HEK293 (cell line): Measurements from ENCODE around the gene NUDT3.
A peak's percentile ranks its signal among the peaks of the same experiment; 100 is the strongest.
"Not testable (repeated sequence)": the region's sequence is repeated elsewhere in the genome, so short reads cannot be mapped to it uniquely, and the experiment has no call there.

Experiments
- CTCF ChIA-PET: fragments of 350-600 bp; formaldehyde crosslinking; extraction: SDS; loops from one replicate; lab custom pipeline; 2021; ENCODE audit warnings: antibody characterized with exemption; lab: Yijun Ruan, JAX
- POLR2A ChIA-PET: fragments of 300-600 bp; formaldehyde crosslinking; extraction: SDS; loops from one replicate; lab custom pipeline; 2020; ENCODE audit warnings: antibody characterized with exemption, inconsistent platforms; lab: Yijun Ruan, JAX
- H3K27ac ChIP-seq: fragments of 200-500 bp; sonication (Bioruptor generic); 2 replicates; pipeline ENCODE4 v1.5.1; 2014; ENCODE audit warnings: low read depth, low read length, control low read depth, inconsistent platforms; ENCODE audit errors: extremely low read depth
- H3K36me3 ChIP-seq, 2 experiments: fragments of 200-500 bp in 1 of 2; sonication (Bioruptor generic) in 1 of 2; 1 replicate in 1 of 2; 2 replicates in 1 of 2; pipeline ENCODE4 v1.5.1; 2014 to 2017; ENCODE audit warnings: inconsistent platforms in 2 of 2, low read length in 2 of 2; ENCODE audit not compliant: control insufficient read depth in 2 of 2, insufficient read depth in 1 of 2
- H3K4me1 ChIP-seq: fragments of 200-500 bp; sonication (Bioruptor generic); 2 replicates; pipeline ENCODE4 v1.5.1; 2014; ENCODE audit warnings: mild to moderate bottlenecking, low read length, inconsistent platforms; ENCODE audit not compliant: control insufficient read depth, insufficient read depth
- H3K4me3 ChIP-seq: 2 replicates; pipeline ENCODE4 v1.5.1; 2011; ENCODE audit warnings: low read depth, mild to moderate bottlenecking, control low read depth, low read length, moderate library complexity
- H3K9me3 ChIP-seq: fragments of 200-500 bp; sonication (Bioruptor generic); 2 replicates; pipeline ENCODE4 v1.5.1; 2014; ENCODE audit warnings: low read depth, low read length, inconsistent platforms; ENCODE audit not compliant: control insufficient read depth, insufficient read depth
- FEZF1 ChIP-seq: fragments of 450-650 bp; formaldehyde crosslinking; IDR thresholded peaks from 2 replicates; pipeline ENCODE4 v1.5.1; 2016; ENCODE audit warnings: missing biosample characterization, missing genetic modification characterization
- GLI4 ChIP-seq: fragments of 450-650 bp; formaldehyde crosslinking; IDR thresholded peaks from 2 replicates; pipeline ENCODE4 v1.5.1; 2016; ENCODE audit warnings: missing biosample characterization, missing genetic modification characterization
- GLIS1 ChIP-seq: fragments of 450-650 bp; formaldehyde crosslinking; IDR thresholded peaks from 2 replicates; pipeline ENCODE4 v1.5.1; 2016; ENCODE audit warnings: missing biosample characterization, missing genetic modification characterization
- HOXA7 ChIP-seq: sonication (generic); formaldehyde crosslinking; IDR thresholded peaks from 2 replicates; pipeline ENCODE4 v1.8.1; 2022; ENCODE audit warnings: missing genetic modification reagents, borderline replicate concordance
- KLF1 ChIP-seq: fragments of 450-650 bp; formaldehyde crosslinking; IDR thresholded peaks from 2 replicates; pipeline ENCODE4 v1.5.1; 2016; ENCODE audit warnings: missing biosample characterization, missing genetic modification characterization
- SP2 ChIP-seq: fragments of 450-650 bp; formaldehyde crosslinking; IDR thresholded peaks from 2 replicates; pipeline ENCODE4 v1.5.1; 2016; ENCODE audit warnings: missing biosample characterization, missing genetic modification characterization
- ZEB2 ChIP-seq: fragments of 450-650 bp; formaldehyde crosslinking; IDR thresholded peaks from 2 replicates; pipeline ENCODE4 v1.5.1; 2016; ENCODE audit warnings: missing biosample characterization, missing genetic modification characterization
- ZFP3 ChIP-seq: fragments of 450-650 bp; formaldehyde crosslinking; IDR thresholded peaks from 2 replicates; pipeline ENCODE4 v1.5.1; 2016; ENCODE audit warnings: low read depth, missing biosample characterization, missing genetic modification characterization
- ZFP37 ChIP-seq: fragments of 450-650 bp; formaldehyde crosslinking; IDR thresholded peaks from 2 replicates; pipeline ENCODE4 v1.5.1; 2016; ENCODE audit warnings: missing biosample characterization, missing genetic modification characterization
- ZIC2 ChIP-seq: fragments of 450-650 bp; formaldehyde crosslinking; IDR thresholded peaks from 2 replicates; pipeline ENCODE4 v1.5.1; 2016; ENCODE audit warnings: missing biosample characterization, missing genetic modification characterization
- ZNF121 ChIP-seq: fragments of 450-650 bp; formaldehyde crosslinking; IDR thresholded peaks from 2 replicates; pipeline ENCODE4 v1.5.1; 2016; ENCODE audit warnings: missing biosample characterization, missing genetic modification characterization
- ZNF133 ChIP-seq: fragments of 450-650 bp; formaldehyde crosslinking; IDR thresholded peaks from 2 replicates; pipeline ENCODE4 v1.5.1; 2016; ENCODE audit warnings: missing biosample characterization, missing genetic modification characterization
- ZNF184 ChIP-seq: fragments of 450-650 bp; IDR thresholded peaks from 2 replicates; pipeline ENCODE4 v1.5.1; 2018; ENCODE audit warnings: missing biosample characterization, mild to moderate bottlenecking, missing genetic modification characterization
- ZNF266 ChIP-seq: fragments of 450-650 bp; formaldehyde crosslinking; IDR thresholded peaks from 2 replicates; pipeline ENCODE4 v1.5.1; 2016; ENCODE audit warnings: missing biosample characterization, missing genetic modification characterization, low read depth
- ZNF391 ChIP-seq: fragments of 450-650 bp; formaldehyde crosslinking; IDR thresholded peaks from 2 replicates; pipeline ENCODE4 v1.5.1; 2016; ENCODE audit warnings: low read depth, missing biosample characterization, missing genetic modification characterization, borderline replicate concordance
- ZNF585B ChIP-seq: fragments of 450-650 bp; formaldehyde crosslinking; IDR thresholded peaks from 2 replicates; pipeline ENCODE4 v1.5.1; 2016; ENCODE audit warnings: missing biosample characterization, missing genetic modification characterization
- ZNF600 ChIP-seq: fragments of 450-650 bp; formaldehyde crosslinking; IDR thresholded peaks from 2 replicates; pipeline ENCODE4 v1.5.1; 2016; ENCODE audit warnings: missing biosample characterization, missing genetic modification characterization
- ZNF624 ChIP-seq: fragments of 450-650 bp; formaldehyde crosslinking; IDR thresholded peaks from 2 replicates; pipeline ENCODE4 v1.5.1; 2017; ENCODE audit warnings: missing biosample characterization, missing genetic modification characterization
- ZNF670 ChIP-seq: fragments of 450-650 bp; formaldehyde crosslinking; IDR thresholded peaks from 2 replicates; pipeline ENCODE4 v1.5.1; 2016; ENCODE audit warnings: missing biosample characterization, missing genetic modification characterization, low read depth
- TF ChIP-seq, protein P1 (sequence below): fragments of 450-650 bp; formaldehyde crosslinking; IDR thresholded peaks from 2 replicates; pipeline ENCODE4 v1.5.1; 2017; ENCODE audit warnings: missing biosample characterization, missing genetic modification characterization

Gene NUDT3

DNA sequence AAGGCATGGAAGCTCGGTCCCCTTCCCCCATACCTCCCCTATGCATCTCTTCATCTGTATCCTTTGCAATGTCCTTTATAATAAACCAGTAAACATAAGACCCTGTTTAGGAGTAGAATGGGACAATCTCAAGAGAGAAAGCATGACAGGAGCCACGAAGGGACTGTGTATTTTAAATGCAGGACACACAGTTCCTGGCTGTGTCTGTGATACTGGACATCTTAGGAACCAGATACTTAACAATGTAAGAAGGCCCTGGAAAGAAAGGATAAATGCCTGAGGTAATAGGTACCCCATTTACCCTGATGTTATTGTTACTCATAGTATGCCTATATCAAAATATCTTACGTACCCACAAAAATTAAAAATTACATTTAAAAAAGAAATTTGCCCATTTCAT lies 36.6 kb downstream of the NUDT3 start:
- CTCF ChIA-PET = no interaction called here
- Histone ChIP-seq H3K36me3 (no peaks in the 10 kb centered on the region), H3K4me1 (peaks cover 33% of the 10 kb centered on the region)
- POLR2A ChIA-PET = no interaction called here
- no peak for TF ChIP-seq ZFP3 (tag by site-specific recombination)
- no peak for TF ChIP-seq ZNF133 (tag by site-specific recombination)
- TF ChIP-seq GLIS1 = no peak
- no peak for TF ChIP-seq ZNF266 (tag by site-specific recombination)
- no peak for TF ChIP-seq GLI4 (tag by site-specific recombination)
- TF ChIP-seq ZIC2 (tag by site-specific recombination) = no peak
- no peak for TF ChIP-seq ZNF184 (tag by site-specific recombination)
- no peak for TF ChIP-seq ZNF391 (tag by site-specific recombination)
- TF ChIP-seq ZFP37 = no peak
- TF ChIP-seq FEZF1 (tag by site-specific recombination) = no peak
- TF ChIP-seq SP2 = no peak
- no peak for TF ChIP-seq ZNF670 (tag by site-specific recombination)
- no peak for TF ChIP-seq ZNF624 (tag by site-specific recombination)
- TF ChIP-seq, all 188 proteins: peak for 0
- no peaks in the 10 kb centered on the region for H3K9me3 ChIP-seq
- no peak overlapping the region for H3K4me3 ChIP-seq
- no peak overlapping the region for H3K27ac ChIP-seq

DNA sequence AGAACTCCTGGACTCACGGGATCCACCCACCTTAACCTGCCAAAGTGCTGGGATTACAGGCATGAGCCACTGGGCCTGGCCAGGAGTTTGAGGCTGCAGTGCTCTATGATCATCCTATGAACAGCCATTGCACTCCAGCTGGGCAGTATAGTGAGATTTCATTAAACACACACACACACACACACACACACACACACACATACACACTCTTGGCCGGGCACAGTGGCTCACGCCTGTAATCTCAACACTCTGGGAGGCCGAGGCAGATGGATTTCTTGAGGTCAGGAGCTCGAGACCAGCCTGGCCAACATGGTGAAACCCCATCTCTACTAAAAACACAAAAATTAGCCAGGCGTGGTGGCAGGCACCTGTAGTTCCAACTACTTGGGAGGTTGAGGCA lies 38.2 kb downstream of the NUDT3 start:
- TF ChIP-seq ZNF121 (tag by site-specific recombination) = peak; percentile 72
- TF ChIP-seq, protein P1, sequence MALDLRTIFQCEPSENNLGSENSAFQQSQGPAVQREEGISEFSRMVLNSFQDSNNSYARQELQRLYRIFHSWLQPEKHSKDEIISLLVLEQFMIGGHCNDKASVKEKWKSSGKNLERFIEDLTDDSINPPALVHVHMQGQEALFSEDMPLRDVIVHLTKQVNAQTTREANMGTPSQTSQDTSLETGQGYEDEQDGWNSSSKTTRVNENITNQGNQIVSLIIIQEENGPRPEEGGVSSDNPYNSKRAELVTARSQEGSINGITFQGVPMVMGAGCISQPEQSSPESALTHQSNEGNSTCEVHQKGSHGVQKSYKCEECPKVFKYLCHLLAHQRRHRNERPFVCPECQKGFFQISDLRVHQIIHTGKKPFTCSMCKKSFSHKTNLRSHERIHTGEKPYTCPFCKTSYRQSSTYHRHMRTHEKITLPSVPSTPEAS (tag by site-specific recombination) = peak; percentile 47
- H3K36me3 ChIP-seq, POLR2A ChIA-PET, H3K27ac ChIP-seq, H3K4me3 ChIP-seq, H3K9me3 ChIP-seq: not testable (repeated sequence)
- CTCF ChIA-PET = interaction anchor here (0.6 kb wide), 2 partner anchors 46 to 1512 kb away, joined by 3 read pairs; no protein-coding TSS in a partner anchor
- H3K4me1 ChIP-seq = peaks cover 19% of the 10 kb centered on the region

DNA sequence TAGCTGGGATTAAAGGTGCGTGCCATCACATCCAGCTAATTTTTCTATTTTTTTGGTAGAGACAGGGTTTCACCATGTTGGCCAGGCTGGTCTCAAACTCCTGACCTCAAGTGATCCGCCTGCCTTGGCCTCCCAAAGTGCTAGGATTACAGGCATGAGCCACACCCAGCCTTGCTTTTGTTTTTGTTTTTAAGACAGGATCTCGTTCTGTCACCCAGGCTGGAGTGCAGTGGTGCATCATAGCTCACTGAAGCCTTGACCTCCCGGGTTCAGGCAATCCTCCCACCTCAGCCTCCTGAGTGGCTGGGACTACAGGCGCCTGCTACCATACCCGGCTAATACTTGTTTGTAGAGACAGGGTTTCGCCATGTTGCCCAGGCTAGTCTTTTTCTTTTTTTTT lies 38.9 kb downstream of the NUDT3 start:
- H3K4me3 ChIP-seq, H3K27ac ChIP-seq, POLR2A ChIA-PET, H3K36me3 ChIP-seq, H3K9me3 ChIP-seq: not testable (repeated sequence)
- peaks cover 13% of the 10 kb centered on the region for H3K4me1 ChIP-seq
- TF ChIP-seq ZNF585B (tag by site-specific recombination) (0 out of 2 replicates have a peak, but pooled peaks have one; percentile 10), KLF1 (tag by site-specific recombination) (peak; percentile 63), ZNF600 (0 out of 2 replicates have a peak, but pooled peaks have one; percentile 34)
- TF ChIP-seq, all 188 proteins: peak for 3; not testable (repeated sequence) for 185
- CTCF ChIA-PET = interaction anchor here (0.6 kb wide), 2 partner anchors 928 to 1515 kb away, joined by 3 read pairs; partner anchors contain the start of gene TAP2

DNA sequence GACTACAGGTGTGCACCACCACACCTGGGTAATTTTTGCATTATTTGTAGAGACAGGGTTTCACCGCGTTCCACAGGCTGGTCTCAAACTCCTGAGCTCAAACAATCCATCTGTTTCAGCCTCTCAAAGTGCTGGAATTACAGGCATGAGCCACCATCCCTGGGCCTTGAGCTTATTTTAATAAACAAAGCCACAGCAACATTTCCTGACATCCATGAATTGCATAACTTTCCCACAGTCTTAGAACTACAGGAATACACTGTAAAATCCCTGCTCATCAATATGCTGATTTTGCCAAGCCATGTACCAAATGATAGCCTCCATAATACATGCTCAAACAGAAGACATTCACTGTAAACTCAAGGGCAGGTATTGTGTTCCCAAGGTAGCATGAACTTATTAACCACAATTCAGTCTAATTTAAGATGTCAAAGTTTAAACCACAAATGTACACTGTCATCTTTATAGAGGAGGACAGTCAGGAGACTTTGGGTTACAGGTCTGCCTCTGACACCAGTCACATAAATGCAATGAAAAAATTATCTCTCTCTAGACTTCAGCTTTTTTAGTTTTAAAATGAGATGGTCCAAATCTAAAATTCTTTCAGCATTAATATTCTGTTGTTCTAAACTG lies 40.0 kb downstream of the NUDT3 start:
- 0 out of 2 replicates have a peak, but pooled peaks have one; percentile 24 for TF ChIP-seq ZEB2 (tag by site-specific recombination)
- no peak for TF ChIP-seq HOXA7 (CRISPR knock-in tag)
- H3K36me3 ChIP-seq = no peaks in the 10 kb centered on the region
- H3K4me1 ChIP-seq = 0 out of 2 replicates have a peak, but pooled peaks cover 6% of the 10 kb centered on the region
- ChIA-PET CTCF (interaction anchor here (0.5 to 0.7 kb wide), 5 partner anchors 20 to 1514 kb away, joined by 3 read pairs; partner anchors contain the start of gene TAP2), POLR2A (no interaction called here)
- H3K27ac ChIP-seq = no peak overlapping the region
- H3K4me3 ChIP-seq = no peak overlapping the region
- no peaks in the 10 kb centered on the region for H3K9me3 ChIP-seq
